M059J (cell line): ENCODE results near the gene ARHGEF28. TPM values are rescaled to one million over a fixed set of nuclear protein-coding genes. Genes with fewer than 3 reads are reported as not detected.
A peak's percentile ranks its signal among the peaks of the same experiment; 100 is the strongest.

Experiments used
- DNase-seq: peaks from one replicate; pipeline ENCODE4 v3.0.0-alpha.2; 2012; ENCODE audit warnings: low read depth
- total RNA-seq: library from RNA; depleted of rRNA; stranded (reverse); fragments of >200 nt; shearing (Covaris generic); gene quantifications from 2 replicates; pipeline ENCODE4 v1.2.3, GENCODE V29; 2014

ARHGEF28 gene
- total RNA-seq, 1 experiment from 2014 or later: 12.0 TPM

- no peak for DNase-seq
These were observed 29.6 kb downstream of the ARHGEF28 start for GRCh38 chr5:73655521-73656160.

- DNase-seq: no peak
These were observed 35.8 kb downstream of the ARHGEF28 start for GRCh38 chr5:73661753-73662152.

- DNase-seq: no peak
These were observed 37.3 kb downstream of the ARHGEF28 start for GRCh38 chr5:73663161-73663859.

- DNase-seq: no peak
These were observed 37.9 kb downstream of the ARHGEF28 start for GRCh38 chr5:73663860-73664240.

- DNase-seq: no peak
These were observed 38.8 kb downstream of the ARHGEF28 start for GRCh38 chr5:73664796-73665195.

GRCh38 chr5:73666891-73667290 lies 40.9 kb downstream of the ARHGEF28 start:
- DNase-seq: no peak

- DNase-seq: no peak
These were observed 42.0 kb downstream of the ARHGEF28 start for GRCh38 chr5:73668017-73668416.

GRCh38 chr5:73668486-73669111 lies 42.6 kb downstream of the ARHGEF28 start:
- no peak for DNase-seq

GRCh38 chr5:73670731-73671130 lies 44.7 kb downstream of the ARHGEF28 start:
- no peak for DNase-seq

- no peak for DNase-seq
These were observed 46.1 kb downstream of the ARHGEF28 start for GRCh38 chr5:73672132-73672531.

- DNase-seq: peak; percentile 83
These were observed 47.2 kb downstream of the ARHGEF28 start for GRCh38 chr5:73673161-73673591.

GRCh38 chr5:73674669-73675004 lies 48.6 kb downstream of the ARHGEF28 start:
- DNase-seq: peak; percentile 51

- DNase-seq: no peak
These were observed 52.3 kb downstream of the ARHGEF28 start for GRCh38 chr5:73678322-73678740.

- DNase-seq: no peak
These were observed 52.8 kb downstream of the ARHGEF28 start for GRCh38 chr5:73678807-73679206.

- no peak for DNase-seq
These were observed 56.2 kb downstream of the ARHGEF28 start for GRCh38 chr5:73682176-73682575.

GRCh38 chr5:73684691-73685090 lies 58.7 kb downstream of the ARHGEF28 start:
- DNase-seq: no peak

GRCh38 chr5:73686912-73687311 lies 60.9 kb downstream of the ARHGEF28 start:
- no peak for DNase-seq

- DNase-seq: no peak
These were observed 61.4 kb downstream of the ARHGEF28 start for GRCh38 chr5:73687357-73687756.

- no peak for DNase-seq
These were observed 64.0 kb downstream of the ARHGEF28 start for GRCh38 chr5:73690015-73690414.

- peak; percentile 13 for DNase-seq
These were observed 65.5 kb downstream of the ARHGEF28 start for GRCh38 chr5:73691302-73692080.

- DNase-seq: peak; percentile 87
These were observed 66.2 kb downstream of the ARHGEF28 start for GRCh38 chr5:73692166-73692640.

GRCh38 chr5:73692981-73693380 lies 67.0 kb downstream of the ARHGEF28 start:
- no peak for DNase-seq
